ENCODE results near the gene FSD2. TPM values are rescaled to one million over a fixed set of nuclear protein-coding genes. Genes with fewer than 3 reads are reported as not detected.

Gene FSD2
- polyA plus RNA-seq, 1 experiment, result not detected

DNA sequence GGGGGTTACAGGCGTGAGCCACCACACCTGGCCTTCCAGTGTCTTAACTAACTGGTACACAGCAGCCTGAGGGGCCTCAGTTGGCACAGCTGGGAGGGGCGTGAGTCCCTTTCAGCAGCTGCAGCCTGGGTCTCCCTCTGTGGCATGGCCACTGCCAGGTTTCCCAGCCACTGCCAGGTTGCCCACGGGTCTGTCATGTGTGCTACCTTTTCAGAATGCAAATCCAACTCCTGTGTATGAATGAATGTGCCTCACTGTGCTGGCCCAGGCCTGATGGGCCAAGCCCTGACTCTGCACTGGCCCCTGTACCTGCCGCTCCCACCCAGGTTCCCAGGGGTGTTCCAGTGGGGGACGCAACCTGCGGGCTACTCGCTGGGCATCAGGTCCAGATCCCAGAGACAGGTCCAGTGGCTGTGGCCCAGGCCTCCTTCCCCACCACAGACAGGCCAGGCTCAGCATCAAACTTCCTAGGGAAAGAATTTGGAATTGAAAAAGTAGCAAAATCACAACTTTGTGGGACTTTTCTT, 29.6 kb upstream of the FSD2 start:
- H3K27me3 ChIP-seq (ENCODE audit: control insufficient read depth, insufficient read depth, low read length), result no peaks in the 10 kb centered on the region
- TF ChIP-seq, protein P1, sequence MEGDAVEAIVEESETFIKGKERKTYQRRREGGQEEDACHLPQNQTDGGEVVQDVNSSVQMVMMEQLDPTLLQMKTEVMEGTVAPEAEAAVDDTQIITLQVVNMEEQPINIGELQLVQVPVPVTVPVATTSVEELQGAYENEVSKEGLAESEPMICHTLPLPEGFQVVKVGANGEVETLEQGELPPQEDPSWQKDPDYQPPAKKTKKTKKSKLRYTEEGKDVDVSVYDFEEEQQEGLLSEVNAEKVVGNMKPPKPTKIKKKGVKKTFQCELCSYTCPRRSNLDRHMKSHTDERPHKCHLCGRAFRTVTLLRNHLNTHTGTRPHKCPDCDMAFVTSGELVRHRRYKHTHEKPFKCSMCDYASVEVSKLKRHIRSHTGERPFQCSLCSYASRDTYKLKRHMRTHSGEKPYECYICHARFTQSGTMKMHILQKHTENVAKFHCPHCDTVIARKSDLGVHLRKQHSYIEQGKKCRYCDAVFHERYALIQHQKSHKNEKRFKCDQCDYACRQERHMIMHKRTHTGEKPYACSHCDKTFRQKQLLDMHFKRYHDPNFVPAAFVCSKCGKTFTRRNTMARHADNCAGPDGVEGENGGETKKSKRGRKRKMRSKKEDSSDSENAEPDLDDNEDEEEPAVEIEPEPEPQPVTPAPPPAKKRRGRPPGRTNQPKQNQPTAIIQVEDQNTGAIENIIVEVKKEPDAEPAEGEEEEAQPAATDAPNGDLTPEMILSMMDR (IDR thresholded peaks at IDR 0.05; ENCODE audit: insufficient read depth, low read depth, low read length), result no peak
- peaks cover 28% of the 10 kb centered on the region for H3K36me3 ChIP-seq (ENCODE audit: control insufficient read depth, insufficient read depth, low read length)
- ChIA-PET CTCF (interaction anchor here (1.5 kb wide), 1 partner anchor 14 kb away, joined by 4 read pairs; no protein-coding TSS in a partner anchor), POLR2A (no interaction called here)
- no peak for DNase-seq (ENCODE audit: low read depth)
- H3K4me3 ChIP-seq (ENCODE audit: low read depth, low read length), result no peak overlapping the region

DNA sequence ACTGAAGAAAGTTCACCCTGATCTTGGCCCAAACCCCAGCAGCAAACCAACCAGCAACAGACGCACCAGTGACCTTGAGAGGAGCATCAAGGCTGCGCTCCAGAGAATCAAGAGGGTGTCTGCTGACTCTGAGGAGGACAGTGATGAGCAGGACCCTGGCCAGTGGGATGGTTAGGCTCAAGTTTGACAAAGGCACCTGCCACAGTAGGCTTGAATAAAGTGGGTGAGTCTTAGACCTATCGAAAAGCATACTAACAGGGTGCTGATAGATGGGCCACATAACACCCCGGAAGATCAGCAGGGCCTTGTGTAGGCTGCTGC, 27.5 kb upstream of the FSD2 start:
- ChIA-PET POLR2A (no interaction called here), CTCF (interaction anchor here (0.8 to 1.3 kb wide), 3 partner anchors 15 to 22 kb away, joined by 3 to 4 read pairs (median 3); no protein-coding TSS in a partner anchor)
- TF ChIP-seq, protein P1 (IDR thresholded peaks at IDR 0.05; ENCODE audit: insufficient read depth, low read depth, low read length), result no peak
- H3K4me3 ChIP-seq (ENCODE audit: low read depth, low read length), result no peak overlapping the region
- no peak for DNase-seq (ENCODE audit: low read depth)
- H3K27me3 ChIP-seq (ENCODE audit: control insufficient read depth, insufficient read depth, low read length), result no peaks in the 10 kb centered on the region
- peaks cover 34% of the 10 kb centered on the region for H3K36me3 ChIP-seq (ENCODE audit: control insufficient read depth, insufficient read depth, low read length)

DNA sequence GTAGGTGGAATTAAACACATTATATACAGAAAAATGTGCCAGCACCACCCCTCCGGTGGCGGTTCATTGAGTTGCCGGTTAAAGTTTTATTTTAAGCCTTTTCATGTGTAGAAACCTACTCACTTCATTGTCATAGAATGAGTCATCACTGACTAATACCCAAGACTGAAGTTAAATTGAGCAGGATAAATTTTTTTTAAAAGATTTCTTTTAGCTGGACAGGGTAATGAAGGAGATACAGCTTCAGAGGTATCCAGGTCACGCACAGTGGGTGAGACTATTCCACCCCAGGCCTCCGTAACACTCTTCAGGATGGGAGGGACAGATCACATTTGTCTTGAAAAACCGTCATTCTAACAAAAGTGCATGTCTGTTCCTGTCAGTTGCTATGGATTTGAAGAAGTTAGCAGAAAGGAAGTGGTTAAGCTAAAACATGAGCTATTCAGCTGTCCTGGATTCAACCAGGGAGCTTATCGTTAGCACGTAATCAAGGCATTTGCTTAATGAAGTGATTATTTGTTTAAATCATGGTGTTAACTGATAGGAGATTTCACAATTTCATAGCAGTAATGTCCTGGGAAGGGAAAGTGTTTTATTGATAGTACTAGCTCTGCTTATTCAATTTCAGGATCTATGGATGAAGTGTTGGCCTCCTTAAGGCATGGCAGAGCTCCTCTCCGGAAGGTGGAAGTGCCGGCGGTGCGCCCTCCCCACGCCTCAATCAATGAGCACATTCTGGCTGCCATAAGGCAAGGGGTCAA, 26.9 kb upstream of the FSD2 start:
- ChIA-PET POLR2A (no interaction called here), CTCF (interaction anchor here (0.8 to 1.3 kb wide), 3 partner anchors 15 to 23 kb away, joined by 3 to 4 read pairs (median 3); no protein-coding TSS in a partner anchor)
- TF ChIP-seq, protein P1 (IDR thresholded peaks at IDR 0.05; ENCODE audit: insufficient read depth, low read depth, low read length), result 0 out of 2 replicates have a peak, but pooled peaks have one; percentile 19
- Histone ChIP-seq H3K27me3 (ENCODE audit: control insufficient read depth, insufficient read depth, low read length) (no peaks in the 10 kb centered on the region), H3K36me3 (ENCODE audit: control insufficient read depth, insufficient read depth, low read length) (peaks cover 37% of the 10 kb centered on the region), H3K4me3 (ENCODE audit: low read depth, low read length) (no peak overlapping the region)
- DNase-seq (ENCODE audit: low read depth), result peak; percentile 65

DNA sequence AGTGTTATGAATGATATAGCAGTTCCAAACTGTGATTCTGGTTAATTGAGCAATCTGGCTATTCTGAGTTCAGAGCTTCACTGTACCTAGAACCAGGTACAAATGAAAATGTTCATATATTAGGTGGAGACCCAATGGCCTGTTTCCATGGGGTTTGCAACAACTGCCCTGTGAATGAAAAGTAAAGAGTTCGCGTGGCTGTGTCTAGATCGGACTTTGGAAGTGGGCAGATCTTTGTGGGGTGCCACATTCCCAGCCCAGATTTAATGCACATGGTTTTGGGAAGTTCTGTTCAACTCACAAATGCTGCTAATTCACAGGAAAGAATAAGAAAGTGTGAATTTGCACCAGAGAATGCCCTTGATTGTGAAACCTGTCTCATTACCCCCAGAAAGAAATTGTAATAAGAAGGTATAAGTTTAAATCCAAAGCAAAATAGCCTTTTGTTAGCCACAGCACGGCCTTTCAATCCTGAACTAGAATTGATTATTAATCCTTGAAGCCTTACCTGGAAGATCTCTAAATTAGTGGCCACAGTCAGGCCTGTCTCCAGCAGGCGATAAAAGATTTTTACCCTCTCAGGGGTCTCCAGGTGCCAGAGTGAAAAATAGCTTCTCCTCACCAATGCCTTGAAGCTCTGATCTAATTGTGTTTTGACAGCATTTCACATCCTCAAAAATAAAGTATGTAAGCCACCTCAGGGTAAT, 26.2 kb upstream of the FSD2 start:
- POLR2A ChIA-PET, result no interaction called here
- CTCF ChIA-PET, result interaction anchor here (0.6 to 1.3 kb wide), 3 partner anchors 14 to 124 kb away, joined by 3 read pairs; no protein-coding TSS in a partner anchor
- H3K4me3 ChIP-seq (ENCODE audit: low read depth, low read length), result no peak overlapping the region
- peaks cover 39% of the 10 kb centered on the region for H3K36me3 ChIP-seq (ENCODE audit: control insufficient read depth, insufficient read depth, low read length)
- TF ChIP-seq, protein P1 (IDR thresholded peaks at IDR 0.05; ENCODE audit: insufficient read depth, low read depth, low read length), result no peak
- no peaks in the 10 kb centered on the region for H3K27me3 ChIP-seq (ENCODE audit: control insufficient read depth, insufficient read depth, low read length)
- DNase-seq (ENCODE audit: low read depth), result no peak

Measured in BJ (cell line).